Erythroblast (primary cell): ENCODE data around the gene FABP1.

Experiments used
- GATA1 ChIP-seq: IDR thresholded peaks from 2 replicates; pipeline ENCODE4 v1.6.1; 2011; ENCODE audit warnings: low read depth, mild to moderate bottlenecking, control low read depth, low read length, moderate library complexity
- POLR2A ChIP-seq: IDR thresholded peaks from 2 replicates; pipeline ENCODE4 v1.6.1; 2011; ENCODE audit warnings: mild to moderate bottlenecking, low read length

GRCh38 chr2:88170472-88170892 lies 42.6 kb upstream of the FABP1 start:
- TF ChIP-seq POLR2A (no peak), GATA1 (no peak)
